DOHH2 (cell line): Measurements from ENCODE around the gene APOL4.
"Not testable (repeated sequence)": the region's sequence is repeated elsewhere in the genome, so short reads cannot be mapped to it uniquely, and the experiment has no call there.

ENCODE experiments used
- H3F3A ChIP-seq: fragments of 200-600 bp; sonication (generic), shearing (Covaris generic); 2 replicates; pipeline ENCODE4 v1.6.0; 2016; ENCODE audit warnings: antibody characterized with exemption, mild to moderate bottlenecking; ENCODE audit not compliant: control insufficient read depth, insufficient read depth
- H3K27ac ChIP-seq: fragments of 200-600 bp; sonication (generic); 2 replicates; pipeline ENCODE4 v1.5.1; 2014; ENCODE audit warnings: low read depth, mild to moderate bottlenecking, low read length, moderate library complexity
- H3K27me3 ChIP-seq: fragments of 200-600 bp; sonication (generic); 2 replicates; pipeline ENCODE4 v1.6.1; 2014; ENCODE audit warnings: mild to moderate bottlenecking, low read length, mixed read lengths; ENCODE audit not compliant: control insufficient read depth
- H3K36me3 ChIP-seq: fragments of 200-600 bp; sonication (generic); 2 replicates; pipeline ENCODE4 v1.6.1; 2014; ENCODE audit warnings: mild to moderate bottlenecking, low read length, moderate library complexity, mixed read lengths; ENCODE audit not compliant: control insufficient read depth
- H3K4me1 ChIP-seq: fragments of 200-600 bp; sonication (generic); 2 replicates; pipeline ENCODE4 v1.6.1; 2014; ENCODE audit warnings: mild to moderate bottlenecking, low read length, mixed read lengths; ENCODE audit not compliant: control insufficient read depth
- H3K4me2 ChIP-seq: fragments of 200-600 bp; sonication (generic); 2 replicates; pipeline ENCODE4 v1.6.0; 2014; ENCODE audit warnings: mild to moderate bottlenecking, low read length, moderate library complexity
- H3K4me3 ChIP-seq: fragments of 200-600 bp; sonication (generic); 2 replicates; pipeline ENCODE4 v1.5.1; 2014; ENCODE audit warnings: mild to moderate bottlenecking, low read length, mixed read lengths
- H3K79me2 ChIP-seq: fragments of 200-600 bp; sonication (generic); 2 replicates; pipeline ENCODE4 v1.6.1; 2014; ENCODE audit warnings: mild to moderate bottlenecking, low read length, mixed read lengths; ENCODE audit not compliant: control insufficient read depth
- H3K9me2 ChIP-seq: fragments of 200-600 bp; sonication (generic); replicated peaks from 2 replicates; pipeline ENCODE4 v1.6.1; 2014; ENCODE audit warnings: mild to moderate bottlenecking, low read length, mixed read lengths; ENCODE audit not compliant: control insufficient read depth
- H3K9me3 ChIP-seq: fragments of 200-600 bp; sonication (generic); 2 replicates; pipeline ENCODE4 v1.6.1; 2014; ENCODE audit warnings: antibody characterized with exemption, low read length, mixed read lengths; ENCODE audit not compliant: control insufficient read depth, insufficient read depth
- H4K20me1 ChIP-seq: fragments of 200-600 bp; sonication (generic); 2 replicates; pipeline ENCODE4 v1.6.0; 2014; ENCODE audit warnings: low read depth, mild to moderate bottlenecking, antibody characterized with exemption, low read length, moderate library complexity; ENCODE audit not compliant: control insufficient read depth, insufficient read depth
- CTCF ChIP-seq: fragments of 200-600 bp; sonication (generic); IDR thresholded peaks from one replicate; pipeline ENCODE4 v1.5.1; 2014; ENCODE audit warnings: antibody characterized with exemption, mild to moderate bottlenecking, low read depth, low read length; ENCODE audit not compliant: poor library complexity, severe bottlenecking
- EZH2phosphoT487 ChIP-seq: fragments of 200-600 bp; sonication (generic); IDR thresholded peaks from 2 replicates; pipeline ENCODE4 v1.6.1; 2017; ENCODE audit warnings: borderline replicate concordance, mild to moderate bottlenecking, antibody characterized with exemption, low read length, moderate library complexity, mixed read lengths

Gene APOL4

GRCh38 chr22:36206255-36206654 is 4.6 kb upstream of the APOL4 start:
- no peak overlapping the region for H3K4me2 ChIP-seq
- TF ChIP-seq CTCF: no peak
- no peak for TF ChIP-seq EZH2phosphoT487
- no peak overlapping the region for H3K4me3 ChIP-seq
- no peak overlapping the region for H3K27ac ChIP-seq
- no peaks in the 10 kb centered on the region for H3K36me3 ChIP-seq
- H3K27me3 ChIP-seq: peaks cover 3% of the 10 kb centered on the region; the same call in 1 of the 2 replicates
- H3K79me2 ChIP-seq: no peaks in the 10 kb centered on the region
- no peaks in the 10 kb centered on the region for H3F3A ChIP-seq
- H3K9me3 ChIP-seq: peaks cover 3% of the 10 kb centered on the region; the same call in 1 of the 2 replicates
- H3K4me1 ChIP-seq: peaks cover 23% of the 10 kb centered on the region
- H4K20me1 ChIP-seq: no peaks in the 10 kb centered on the region
- H3K9me2 ChIP-seq: no peaks in the 10 kb centered on the region

- H3K4me2 ChIP-seq, H3K4me3 ChIP-seq, H3F3A ChIP-seq, H3K9me3 ChIP-seq, H3K79me2 ChIP-seq, H3K27me3 ChIP-seq, H3K36me3 ChIP-seq, H3K27ac ChIP-seq, H4K20me1 ChIP-seq, H3K9me2 ChIP-seq: not testable (repeated sequence)
- H3K4me1 ChIP-seq: peaks cover 16% of the 10 kb centered on the region
Observed at GRCh38 chr22:36205573-36205972, 4.0 kb upstream of the APOL4 start.

- Histone ChIP-seq H3K79me2 (no peaks in the 10 kb centered on the region), H3K27ac (no peak overlapping the region), H3K4me3 (no peak overlapping the region), H3K4me1 (peaks cover 16% of the 10 kb centered on the region), H3K9me2 (no peaks in the 10 kb centered on the region), H3K4me2 (no peak overlapping the region), H4K20me1 (no peaks in the 10 kb centered on the region), H3K27me3 (no peaks in the 10 kb centered on the region), H3F3A (no peaks in the 10 kb centered on the region), H3K9me3 (0 out of 2 replicates have a peak, but pooled peaks cover 3% of the 10 kb centered on the region), H3K36me3 (no peaks in the 10 kb centered on the region)
- TF ChIP-seq EZH2phosphoT487 (no peak), CTCF (no peak)
Observed at GRCh38 chr22:36204632-36205015, 3.0 kb upstream of the APOL4 start.

GRCh38 chr22:36204001-36204631 is 2.5 kb upstream of the APOL4 start:
- no peaks in the 10 kb centered on the region for H3K79me2 ChIP-seq
- no peaks in the 10 kb centered on the region for H3K36me3 ChIP-seq
- H4K20me1 ChIP-seq: no peaks in the 10 kb centered on the region
- H3K27ac ChIP-seq: no peak overlapping the region
- TF ChIP-seq EZH2phosphoT487: no peak
- no peaks in the 10 kb centered on the region for H3K27me3 ChIP-seq
- no peaks in the 10 kb centered on the region for H3F3A ChIP-seq
- no peaks in the 10 kb centered on the region for H3K9me2 ChIP-seq
- H3K4me2 ChIP-seq: no peak overlapping the region
- no peak overlapping the region for H3K4me3 ChIP-seq
- H3K4me1 ChIP-seq: peaks cover 14% of the 10 kb centered on the region
- H3K9me3 ChIP-seq: 0 out of 2 replicates have a peak, but pooled peaks cover 2% of the 10 kb centered on the region

- not testable (repeated sequence) for H3K9me3 ChIP-seq, H3K79me2 ChIP-seq, H3K4me3 ChIP-seq, H3K27ac ChIP-seq, H3K36me3 ChIP-seq, H3K4me2 ChIP-seq, H3K9me2 ChIP-seq, H4K20me1 ChIP-seq, H3K27me3 ChIP-seq, H3F3A ChIP-seq
- H3K4me1 ChIP-seq: peaks cover 12% of the 10 kb centered on the region
Observed at GRCh38 chr22:36203441-36203840, 1.8 kb upstream of the APOL4 start.

- not testable (repeated sequence) for H3K9me2 ChIP-seq, H4K20me1 ChIP-seq, H3K27me3 ChIP-seq, H3K36me3 ChIP-seq, H3K79me2 ChIP-seq, H3F3A ChIP-seq, H3K4me3 ChIP-seq, H3K9me3 ChIP-seq, H3K4me2 ChIP-seq, H3K27ac ChIP-seq
- H3K4me1 ChIP-seq: peaks cover 13% of the 10 kb centered on the region
Observed at GRCh38 chr22:36202906-36203305, 1.3 kb upstream of the APOL4 start.
